Kidney tubule cell (primary cell): ENCODE measurements around the gene ARFRP1.

Source experiments
- DNase-seq: peaks from one replicate; pipeline ENCODE4 v3.0.0-alpha.2; 2018; ENCODE audit warnings: low spot score

The ARFRP1 gene

GRCh38 chr20:63707558-63708300 lies at the start of gene ARFRP1, which contains the start of gene ZGPAT:
TSS of gene ARFRP1 (minus strand) at chr20:63707976. CDS start at chr20:63707091, 885 bp downstream.
TSS of gene ZGPAT (plus strand) at chr20:63708039. CDS start at chr20:63708581, 542 bp downstream.
- peak; percentile 86 for DNase-seq

- DNase-seq, result no peak
These were observed 48.8 kb upstream of the ARFRP1 start for GRCh38 chr20:63756648-63756991.

GRCh38 chr20:63755933-63756647 lies 48.3 kb upstream of the ARFRP1 start:
- no peak for DNase-seq

GRCh38 chr20:63754008-63754407 lies 46.2 kb upstream of the ARFRP1 start:
- no peak for DNase-seq

GRCh38 chr20:63753381-63753780 lies 45.6 kb upstream of the ARFRP1 start:
- DNase-seq, result no peak

- DNase-seq, result no peak
These were observed 44.8 kb upstream of the ARFRP1 start for GRCh38 chr20:63752411-63753101.

- no peak for DNase-seq
These were observed 43.9 kb upstream of the ARFRP1 start for GRCh38 chr20:63751471-63752271.

GRCh38 chr20:63750807-63751470 lies 43.2 kb upstream of the ARFRP1 start:
- no peak for DNase-seq

GRCh38 chr20:63749597-63750508 lies 42.1 kb upstream of the ARFRP1 start:
- DNase-seq, result no peak

GRCh38 chr20:63748934-63749270 lies 41.1 kb upstream of the ARFRP1 start:
- no peak for DNase-seq

GRCh38 chr20:63748070-63748933 lies 40.5 kb upstream of the ARFRP1 start:
- no peak for DNase-seq

GRCh38 chr20:63747622-63748069 lies 39.9 kb upstream of the ARFRP1 start:
- DNase-seq, result no peak

- DNase-seq, result no peak
These were observed 39.1 kb upstream of the ARFRP1 start for GRCh38 chr20:63746751-63747315.

- no peak for DNase-seq
These were observed 38.4 kb upstream of the ARFRP1 start for GRCh38 chr20:63745961-63746731.

- DNase-seq, result no peak
These were observed 37.6 kb upstream of the ARFRP1 start for GRCh38 chr20:63745424-63745805.

- DNase-seq, result no peak
These were observed 37.0 kb upstream of the ARFRP1 start for GRCh38 chr20:63744574-63745423.

- no peak for DNase-seq
These were observed 36.4 kb upstream of the ARFRP1 start for GRCh38 chr20:63744158-63744557.
